H1 (cell line): ENCODE measurements around the gene NLRP12. TPM values are rescaled to one million over a fixed set of nuclear protein-coding genes. Genes with fewer than 3 reads are reported as not detected.

Experiments
- BACH1 ChIP-seq: IDR thresholded peaks from 2 replicates; pipeline ENCODE4 v1.6.1; 2012; ENCODE audit warnings: low read length, improper control_type of control experiment
- BCL11A ChIP-seq, 2 experiments: IDR thresholded peaks; one replicate each; pipeline ENCODE4 v1.6.1; 2011; ENCODE audit warnings: low read depth in 2 of 2, low read length in 2 of 2, mild to moderate bottlenecking in 2 of 2
- CBX5 ChIP-seq: fragments of 300-800, 300-1000 bp; sonication (generic); IDR thresholded peaks from 2 replicates; pipeline ENCODE4 v1.7.1; 2016; ENCODE audit warnings: antibody characterized with exemption, low read length, low read depth
- CTBP2 ChIP-seq: IDR thresholded peaks from 2 replicates; pipeline ENCODE4 v1.7.0; 2011; ENCODE audit warnings: borderline replicate concordance, mild to moderate bottlenecking, moderate library complexity, mixed read lengths, low read length; ENCODE audit not compliant: insufficient read depth, insufficient read length
- EGR1 ChIP-seq: IDR thresholded peaks from 2 replicates; pipeline ENCODE4 v1.6.1; 2011; ENCODE audit warnings: low read depth, low read length, borderline replicate concordance
- EZH2 ChIP-seq: fragments of 200-600 bp; sonication (generic); IDR thresholded peaks from 2 replicates; pipeline ENCODE4 v1.7.1; 2012; ENCODE audit warnings: low read depth, mild to moderate bottlenecking, moderate library complexity, low read length, inconsistent platforms; ENCODE audit not compliant: severe bottlenecking
- GTF2F1 ChIP-seq: IDR thresholded peaks from 2 replicates; pipeline ENCODE4 v1.6.1; 2012; ENCODE audit warnings: low read depth, low read length, improper control_type of control experiment, borderline replicate concordance
- HDAC6 ChIP-seq: IDR thresholded peaks from one replicate; pipeline ENCODE4 v1.7.1; 2012; ENCODE audit warnings: low read depth, mild to moderate bottlenecking, inconsistent platforms, low read length, moderate library complexity
- KDM5A ChIP-seq: fragments of 200-600 bp; IDR thresholded peaks from 2 replicates; pipeline ENCODE4 v1.7.1; 2012; ENCODE audit warnings: mild to moderate bottlenecking, low read length, inconsistent platforms, mixed read lengths
- NANOG ChIP-seq: IDR thresholded peaks from 2 replicates; pipeline ENCODE4 v1.6.1; 2011; ENCODE audit warnings: low read length, low read depth, mild to moderate bottlenecking, inconsistent platforms; ENCODE audit not compliant: insufficient read depth, poor library complexity, severe bottlenecking
- POLR2A ChIP-seq, 2 experiments: IDR thresholded peaks; 1 replicate in 1 of 2; 2 replicates in 1 of 2; pipeline ENCODE4 v1.6.1; 2011; ENCODE audit warnings: low read depth in 2 of 2, low read length in 2 of 2, mild to moderate bottlenecking in 2 of 2; ENCODE audit errors: control extremely low read depth in 1 of 2
- POLR2AphosphoS5 ChIP-seq: IDR thresholded peaks from 2 replicates; pipeline ENCODE4 v1.6.1; 2011; ENCODE audit warnings: low read depth, low read length
- RAD21 ChIP-seq, 2 experiments: IDR thresholded peaks in 1 of 2; conservative IDR thresholded peaks in 1 of 2; 2 replicates each; pipeline ENCODE4 v1.6.1; 2011; ENCODE audit warnings: low read depth in 2 of 2, low read length in 2 of 2, improper control_type of control experiment in 1 of 2, inconsistent platforms in 1 of 2, mild to moderate bottlenecking in 1 of 2, moderate library complexity in 1 of 2
- RFX5 ChIP-seq: IDR thresholded peaks from 2 replicates; pipeline ENCODE4 v1.6.1; 2011; ENCODE audit warnings: low read depth, low read length, improper control_type of control experiment, borderline replicate concordance
- SIN3A ChIP-seq, 2 experiments: IDR thresholded peaks in 1 of 2; conservative IDR thresholded peaks in 1 of 2; 2 replicates each; pipeline ENCODE4 v1.6.1; 2011 to 2012; ENCODE audit warnings: low read length in 2 of 2, improper control_type of control experiment in 1 of 2, low read depth in 1 of 2, mild to moderate bottlenecking in 1 of 2
- SP1 ChIP-seq: IDR thresholded peaks from 2 replicates; pipeline ENCODE4 v1.6.1; 2011; ENCODE audit warnings: low read depth, low read length
- TAF1 ChIP-seq: IDR thresholded peaks from 2 replicates; pipeline ENCODE4 v1.6.1; 2011; ENCODE audit warnings: mild to moderate bottlenecking, low read depth, low read length
- TAF7 ChIP-seq: optimal IDR thresholded peaks from 2 replicates; pipeline ENCODE3; 2011; ENCODE audit warnings: low read depth, mild to moderate bottlenecking, inconsistent platforms, low read length, moderate library complexity, borderline replicate concordance
- TBP ChIP-seq: IDR thresholded peaks from 2 replicates; pipeline ENCODE4 v1.6.1; 2011; ENCODE audit warnings: low read depth, low read length, improper control_type of control experiment
- YY1 ChIP-seq: IDR thresholded peaks from 2 replicates; pipeline ENCODE4 v1.6.1; 2011; ENCODE audit warnings: low read depth, mild to moderate bottlenecking, low read length
- polyA plus RNA-seq, 7 experiments: library from polyadenylated mRNA; depleted of rRNA in 3 of 7; stranded (reverse) in 5 of 7; unstranded in 2 of 7; fragments of >200 nt in 5 of 7; fragments of 200-250 nt in 2 of 7; gene quantifications; 1 replicate in 5 of 7; 2 replicates in 1 of 7; 4 replicates in 1 of 7; pipeline versions ENCODE4 v1.2.1 to v1.2.3, GENCODE V29; 2011 to 2013; ENCODE audit warnings: missing spikeins in 2 of 7, mixed read lengths in 2 of 7
- total RNA-seq: library from RNA; stranded (reverse); fragmentation: NEBNext Ultra II Directional; extraction: Animal tissue kit (Norgen Biotek cat#: 25700); gene quantifications from 2 replicates; pipeline ENCODE4 v1.2.1, GENCODE V29; 2021
- TF ChIP-seq, protein P1 (sequence below): IDR thresholded peaks from 2 replicates; pipeline ENCODE4 v1.6.1; 2012; ENCODE audit warnings: low read length, inconsistent platforms

NLRP12 gene
- total and polyA plus RNA-seq, 2 of the 8 experiments (the other 6 are each of a cell fraction or from before 2014, with no cell fraction given): 1.0 to 1.8 TPM

DNA sequence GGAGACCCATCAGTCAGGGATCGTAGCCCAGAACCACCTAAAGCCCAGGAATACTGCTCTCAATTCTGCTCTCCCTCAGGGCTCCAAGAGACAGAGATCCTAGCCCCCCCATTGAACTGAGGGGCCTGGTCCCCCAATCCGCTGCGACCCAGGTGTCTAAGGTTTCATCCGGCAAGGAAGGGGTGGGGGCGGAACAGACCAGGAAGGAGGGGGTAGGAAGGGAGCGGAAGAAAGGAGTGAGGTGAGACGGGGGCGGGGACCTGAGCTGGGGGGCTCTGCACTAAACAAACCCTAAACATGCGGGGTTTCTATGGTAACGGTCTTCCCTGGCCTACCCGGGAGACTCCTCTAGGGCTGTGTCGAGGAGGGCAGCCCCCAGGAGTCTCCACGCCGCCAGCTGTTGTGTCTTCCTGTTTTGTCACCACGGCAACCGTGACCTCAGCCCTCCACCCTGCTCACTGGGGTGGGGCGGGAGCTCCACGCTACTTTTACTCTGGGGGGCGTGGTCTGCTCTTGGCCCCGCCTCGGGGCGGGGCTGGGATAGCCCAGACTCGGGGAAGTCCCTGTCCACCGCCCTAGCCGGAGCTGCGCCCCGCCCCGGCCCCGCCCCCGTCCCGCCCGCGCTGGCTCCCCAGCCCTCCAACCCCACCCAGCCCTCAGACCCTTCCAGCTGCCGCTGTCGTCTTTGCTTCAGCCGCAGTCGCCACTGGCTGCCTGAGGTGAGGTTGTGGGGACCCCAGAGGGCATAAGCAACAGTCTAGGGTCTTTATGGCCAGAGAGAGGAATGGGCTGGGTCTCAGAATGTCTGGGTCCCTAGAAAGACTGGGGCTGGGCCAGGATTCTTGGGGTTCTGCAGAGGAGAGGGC, 43.3 kb upstream of the NLRP12 start, which contains the start of gene MYADM (continued):
- TF ChIP-seq POLR2A (IDR thresholded peaks at IDR 0.05; ENCODE audit: control extremely low read depth in 1 of 2, low read depth in 2 of 2, low read length in 2 of 2): peak in 1 of 2 experiments; percentile 72; a peak in 2 of 3 replicates
- no peak for TF ChIP-seq EZH2
- TF ChIP-seq SIN3A (conservative IDR thresholded peaks at IDR 0.05 in 1 of 2, IDR thresholded peaks at IDR 0.05 in 1 of 2; ENCODE audit: low read depth in 1 of 2, low read length in 2 of 2): peak; percentile 41 to 84; a peak in 2 of 4 replicates
- TF ChIP-seq TAF7: peak; percentile 96
- no peak for TF ChIP-seq CBX5
- TF ChIP-seq RAD21 (IDR thresholded peaks at IDR 0.05 in 1 of 2, conservative IDR thresholded peaks at IDR 0.05 in 1 of 2; ENCODE audit: low read depth in 2 of 2, low read length in 2 of 2): no peak
- peak; percentile 68 for TF ChIP-seq POLR2AphosphoS5
- no peak for TF ChIP-seq BCL11A (IDR thresholded peaks at IDR 0.05; ENCODE audit: low read depth in 2 of 2, low read length in 2 of 2)
- TF ChIP-seq YY1: no peak
- TF ChIP-seq HDAC6: no peak
- TF ChIP-seq SP1: peak; percentile 81
- no peak; the same call in 1 of the 2 replicates for TF ChIP-seq GTF2F1
- TF ChIP-seq, protein P1, sequence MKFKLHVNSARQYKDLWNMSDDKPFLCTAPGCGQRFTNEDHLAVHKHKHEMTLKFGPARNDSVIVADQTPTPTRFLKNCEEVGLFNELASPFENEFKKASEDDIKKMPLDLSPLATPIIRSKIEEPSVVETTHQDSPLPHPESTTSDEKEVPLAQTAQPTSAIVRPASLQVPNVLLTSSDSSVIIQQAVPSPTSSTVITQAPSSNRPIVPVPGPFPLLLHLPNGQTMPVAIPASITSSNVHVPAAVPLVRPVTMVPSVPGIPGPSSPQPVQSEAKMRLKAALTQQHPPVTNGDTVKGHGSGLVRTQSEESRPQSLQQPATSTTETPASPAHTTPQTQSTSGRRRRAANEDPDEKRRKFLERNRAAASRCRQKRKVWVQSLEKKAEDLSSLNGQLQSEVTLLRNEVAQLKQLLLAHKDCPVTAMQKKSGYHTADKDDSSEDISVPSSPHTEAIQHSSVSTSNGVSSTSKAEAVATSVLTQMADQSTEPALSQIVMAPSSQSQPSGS: no peak; the same call in 1 of the 2 replicates
- TF ChIP-seq TAF1: peak; percentile 89
- no peak for TF ChIP-seq NANOG
- no peak for TF ChIP-seq BACH1
- peak; percentile 80 for TF ChIP-seq TBP
- TF ChIP-seq CTBP2: no peak
- TF ChIP-seq EGR1: peak; percentile 64; the same call in 1 of the 2 replicates
- TF ChIP-seq KDM5A: no peak
- TF ChIP-seq RFX5: peak; percentile 40; the same call in 1 of the 2 replicates
